ENCODE results near the gene ZNF442.

- TF ChIP-seq CTCF (IDR thresholded peaks at IDR 0.05; ENCODE audit: low read depth, low read length) (no peak), EZH2phosphoT487 (IDR thresholded peaks at IDR 0.05; ENCODE audit: low read depth) (no peak)
Measured at GRCh38 chr19:12350185-12350889, 15.1 kb downstream of the ZNF442 start.

Data from OCI-LY3 (cell line).